Ovary (tissue), 3 donors: ENCODE results near the gene CTR9.

Experiments used
- CTCF ChIP-seq, 3 donors: fragments of 450-650 bp in 2 of 3; fragments of 200-600 bp in 1 of 3; IDR thresholded peaks; one replicate each; pipeline versions ENCODE4 v1.5.1 to v1.8.0; 2016 to 2022; ENCODE audit warnings: antibody characterized with exemption in 3 of 3, mild to moderate bottlenecking in 1 of 3
- EP300 ChIP-seq: sonication (generic); formaldehyde crosslinking; IDR thresholded peaks from one replicate; pipeline ENCODE4 v1.6.1; 2017; ENCODE audit warnings: antibody characterized with exemption
- POLR2A ChIP-seq: fragments of 450-650 bp; IDR thresholded peaks from one replicate; pipeline ENCODE4 v1.6.1; 2017; ENCODE audit warnings: antibody characterized with exemption, mild to moderate bottlenecking, moderate library complexity
- donor health status: DM: no; HTN: no; CAD: no.

- TF ChIP-seq CTCF (IDR thresholded peaks at IDR 0.05) = no peak
- no peak for TF ChIP-seq EP300
- no peak for TF ChIP-seq POLR2A
Measured at GRCh38 chr11:10716122-10716521, 34.9 kb upstream of the CTR9 start.
